ENCODE results near the gene SAFB.

Gene SAFB

GRCh38 chr19:5666921-5667610 lies 44.2 kb downstream of the SAFB start:
- DNase-seq (ENCODE audit: low spot score) = no peak

GRCh38 chr19:5667751-5668271 lies 44.9 kb downstream of the SAFB start:
- no peak for DNase-seq (ENCODE audit: low spot score)

GRCh38 chr19:5669212-5669611 lies 46.3 kb downstream of the SAFB start:
- no peak for DNase-seq (ENCODE audit: low spot score)

- DNase-seq (ENCODE audit: low spot score) = no peak
Observed at GRCh38 chr19:5671600-5671999, 48.7 kb downstream of the SAFB start.

GRCh38 chr19:5672708-5673459 lies 50.0 kb downstream of the SAFB start:
- no peak for DNase-seq (ENCODE audit: low spot score)

GRCh38 chr19:5673752-5674151 lies 50.9 kb downstream of the SAFB start:
- no peak for DNase-seq (ENCODE audit: low spot score)

GRCh38 chr19:5674714-5675113 lies 51.8 kb downstream of the SAFB start:
- no peak for DNase-seq (ENCODE audit: low spot score)

GRCh38 chr19:5676105-5676771 lies 53.4 kb downstream of the SAFB start:
- no peak for DNase-seq (ENCODE audit: low spot score)

GRCh38 chr19:5676772-5677105 lies 53.9 kb downstream of the SAFB start:
- no peak for DNase-seq (ENCODE audit: low spot score)

GRCh38 chr19:5677136-5677535 lies 54.3 kb downstream of the SAFB start:
- DNase-seq (ENCODE audit: low spot score) = no peak

GRCh38 chr19:5677580-5677979 lies 54.7 kb downstream of the SAFB start:
- DNase-seq (ENCODE audit: low spot score) = no peak

- no peak for DNase-seq (ENCODE audit: low spot score)
Observed at GRCh38 chr19:5678071-5678718, 55.3 kb downstream of the SAFB start.

GRCh38 chr19:5679289-5680083 lies 56.6 kb downstream of the SAFB start:
- DNase-seq (ENCODE audit: low spot score) = no peak

GRCh38 chr19:5680084-5680436 lies 57.2 kb downstream of the SAFB start:
- DNase-seq (ENCODE audit: low spot score) = peak; percentile 56

- peak; percentile 97 for DNase-seq (ENCODE audit: low spot score)
Observed at GRCh38 chr19:5680437-5681368, 57.8 kb downstream of the SAFB start, which contains the start of the genes HSD11B1L and MICOS13. TSS of gene HSD11B1L (plus strand) at chr19:5681027. CDS start at chr19:5684833, 3,806 bp downstream. TSS of gene MICOS13 (minus strand) at chr19:5680516. CDS start at chr19:5680486, 30 bp downstream.

- DNase-seq (ENCODE audit: low spot score) = no peak
Observed at GRCh38 chr19:5681391-5682106, 58.7 kb downstream of the SAFB start.

GRCh38 chr19:5682107-5682482 lies 59.2 kb downstream of the SAFB start:
- no peak for DNase-seq (ENCODE audit: low spot score)

- DNase-seq (ENCODE audit: low spot score) = no peak
Observed at GRCh38 chr19:5683177-5683886, 60.4 kb downstream of the SAFB start.
